Right atrium auricular region (tissue), 2 donors: ENCODE results near the gene LYPD4. TPM values are rescaled to one million over a fixed set of nuclear protein-coding genes. Genes with fewer than 3 reads are reported as not detected.

Source experiments
- DNase-seq: peaks from one replicate; pipeline ENCODE4 v3.0.0-alpha.2; 2019; ENCODE audit warnings: low spot score
- H3K27ac ChIP-seq, 2 donors: fragments of 200-600 bp; sonication (generic); 1 replicate in 1 of 2; 2 replicates in 1 of 2; pipeline ENCODE4 v1.5.1; 2016 to 2019
- H3K27me3 ChIP-seq, 2 donors: fragments of 200-600 bp; sonication (generic); one replicate each; pipeline versions ENCODE4 v1.5.1 to v1.6.0; 2017 to 2019
- H3K36me3 ChIP-seq: fragments of 200-600 bp; sonication (generic); one replicate; pipeline ENCODE4 v1.5.1; 2016
- H3K4me1 ChIP-seq, 2 donors: fragments of 200-600 bp; sonication (generic); one replicate each; pipeline versions ENCODE4 v1.5.1 to v1.6.0; 2017 to 2019
- H3K4me3 ChIP-seq, 2 donors: fragments of 200-600 bp; sonication (generic); 1 replicate in 1 of 2; 2 replicates in 1 of 2; pipeline ENCODE4 v1.5.1; 2017 to 2019; ENCODE audit warnings: mild to moderate bottlenecking in 1 of 2, moderate library complexity in 1 of 2
- H3K9me3 ChIP-seq, 2 donors: fragments of 200-600 bp; sonication (generic); one replicate each; pipeline ENCODE4 v1.5.1; 2019
- CTCF ChIP-seq, 2 donors: fragments of 200-600 bp; sonication (generic); IDR thresholded peaks; one replicate each; pipeline ENCODE4 v1.5.1; 2019; ENCODE audit warnings: antibody characterized with exemption in 2 of 2
- total RNA-seq, 2 donors: library from RNA; depleted of rRNA; stranded (reverse); fragments of >200 nt; gene quantifications; one replicate each; pipeline ENCODE4 v1.1.0, GENCODE V29; 2016

LYPD4 gene
- total RNA-seq, 2 donors from 2014 or later: not detected

- H3K27me3 ChIP-seq: no peaks in the 10 kb centered on the region
- no peaks in the 10 kb centered on the region for H3K4me1 ChIP-seq
- no peaks in the 10 kb centered on the region for H3K36me3 ChIP-seq
- H3K27ac ChIP-seq: no peak overlapping the region
- H3K9me3 ChIP-seq: no peaks in the 10 kb centered on the region
- TF ChIP-seq CTCF (IDR thresholded peaks at IDR 0.05): no peak
- no peak for DNase-seq
- no peak overlapping the region for H3K4me3 ChIP-seq
These were observed 7.0 kb upstream of the LYPD4 start for GRCh38 chr19:41851456-41851855.

- Histone ChIP-seq H3K4me1 (no peaks in the 10 kb centered on the region), H3K9me3 (no peaks in the 10 kb centered on the region), H3K27me3 (no peaks in the 10 kb centered on the region), H3K4me3 (no peak overlapping the region), H3K36me3 (no peaks in the 10 kb centered on the region), H3K27ac (no peak overlapping the region)
- no peak for DNase-seq
- TF ChIP-seq CTCF (IDR thresholded peaks at IDR 0.05): no peak
These were observed 5.9 kb upstream of the LYPD4 start for GRCh38 chr19:41850381-41850780.

- no peak for TF ChIP-seq CTCF (IDR thresholded peaks at IDR 0.05)
- no peaks in the 10 kb centered on the region for H3K9me3 ChIP-seq
- no peaks in the 10 kb centered on the region for H3K27me3 ChIP-seq
- no peaks in the 10 kb centered on the region for H3K4me1 ChIP-seq
- no peaks in the 10 kb centered on the region for H3K36me3 ChIP-seq
- H3K27ac ChIP-seq: no peak overlapping the region
- no peak overlapping the region for H3K4me3 ChIP-seq
- no peak for DNase-seq
These were observed 4.6 kb upstream of the LYPD4 start for GRCh38 chr19:41849067-41849466.

- H3K4me3 ChIP-seq: no peak overlapping the region
- no peak for DNase-seq
- no peaks in the 10 kb centered on the region for H3K27me3 ChIP-seq
- TF ChIP-seq CTCF (IDR thresholded peaks at IDR 0.05): no peak
- no peak overlapping the region for H3K27ac ChIP-seq
- no peaks in the 10 kb centered on the region for H3K4me1 ChIP-seq
- H3K36me3 ChIP-seq: no peaks in the 10 kb centered on the region
- H3K9me3 ChIP-seq: no peaks in the 10 kb centered on the region
These were observed 4.2 kb upstream of the LYPD4 start for GRCh38 chr19:41848666-41849065.

- Histone ChIP-seq H3K9me3 (no peaks in the 10 kb centered on the region), H3K27ac (no peak overlapping the region), H3K4me3 (no peak overlapping the region), H3K36me3 (no peaks in the 10 kb centered on the region), H3K27me3 (no peaks in the 10 kb centered on the region), H3K4me1 (no peaks in the 10 kb centered on the region)
- no peak for DNase-seq
- TF ChIP-seq CTCF (IDR thresholded peaks at IDR 0.05): no peak
These were observed 3.0 kb upstream of the LYPD4 start for GRCh38 chr19:41847351-41848105.

- H3K36me3 ChIP-seq: no peaks in the 10 kb centered on the region
- H3K4me3 ChIP-seq: no peak overlapping the region
- no peaks in the 10 kb centered on the region for H3K4me1 ChIP-seq
- no peak overlapping the region for H3K27ac ChIP-seq
- TF ChIP-seq CTCF (IDR thresholded peaks at IDR 0.05): no peak
- no peaks in the 10 kb centered on the region for H3K27me3 ChIP-seq
- no peak for DNase-seq
- H3K9me3 ChIP-seq: no peaks in the 10 kb centered on the region
These were observed 638 bp upstream of the LYPD4 start for GRCh38 chr19:41845051-41845590.
